HEK293 (cell line): ENCODE results near the gene RGS21.

ENCODE experiments used
- CTCF ChIA-PET: fragments of 350-600 bp; formaldehyde crosslinking; extraction: SDS; loops from one replicate; lab custom pipeline; 2021; ENCODE audit warnings: antibody characterized with exemption; lab: Yijun Ruan, JAX
- POLR2A ChIA-PET: fragments of 300-600 bp; formaldehyde crosslinking; extraction: SDS; loops from one replicate; lab custom pipeline; 2020; ENCODE audit warnings: antibody characterized with exemption, inconsistent platforms; lab: Yijun Ruan, JAX
- H3K27ac ChIP-seq: fragments of 200-500 bp; sonication (Bioruptor generic); 2 replicates; pipeline ENCODE4 v1.5.1; 2014; ENCODE audit warnings: low read depth, low read length, control low read depth, inconsistent platforms; ENCODE audit errors: extremely low read depth
- H3K36me3 ChIP-seq, 2 experiments: fragments of 200-500 bp in 1 of 2; sonication (Bioruptor generic) in 1 of 2; 1 replicate in 1 of 2; 2 replicates in 1 of 2; pipeline ENCODE4 v1.5.1; 2014 to 2017; ENCODE audit warnings: inconsistent platforms in 2 of 2, low read length in 2 of 2; ENCODE audit not compliant: control insufficient read depth in 2 of 2, insufficient read depth in 1 of 2
- H3K4me1 ChIP-seq: fragments of 200-500 bp; sonication (Bioruptor generic); 2 replicates; pipeline ENCODE4 v1.5.1; 2014; ENCODE audit warnings: mild to moderate bottlenecking, low read length, inconsistent platforms; ENCODE audit not compliant: control insufficient read depth, insufficient read depth
- H3K4me3 ChIP-seq: 2 replicates; pipeline ENCODE4 v1.5.1; 2011; ENCODE audit warnings: low read depth, mild to moderate bottlenecking, control low read depth, low read length, moderate library complexity
- H3K9me3 ChIP-seq: fragments of 200-500 bp; sonication (Bioruptor generic); 2 replicates; pipeline ENCODE4 v1.5.1; 2014; ENCODE audit warnings: low read depth, low read length, inconsistent platforms; ENCODE audit not compliant: control insufficient read depth, insufficient read depth
- IKZF3 ChIP-seq: fragments of 450-650 bp; IDR thresholded peaks from 2 replicates; pipeline ENCODE4 v1.5.0; 2018; ENCODE audit warnings: missing biosample characterization, mild to moderate bottlenecking, missing genetic modification characterization, moderate library complexity
- KLF8 ChIP-seq: fragments of 450-650 bp; formaldehyde crosslinking; IDR thresholded peaks from 2 replicates; pipeline ENCODE4 v1.5.1; 2016; ENCODE audit warnings: missing biosample characterization, missing genetic modification characterization
- KLF9 ChIP-seq: fragments of 450-650 bp; formaldehyde crosslinking; IDR thresholded peaks from 2 replicates; pipeline ENCODE4 v1.5.1; 2016; ENCODE audit warnings: missing biosample characterization, missing genetic modification characterization, low read depth
- ZBTB21 ChIP-seq: fragments of 450-650 bp; formaldehyde crosslinking; IDR thresholded peaks from 2 replicates; pipeline ENCODE4 v1.5.1; 2017; ENCODE audit warnings: missing biosample characterization, missing genetic modification characterization
- ZNF2 ChIP-seq: fragments of 450-650 bp; formaldehyde crosslinking; IDR thresholded peaks from 2 replicates; pipeline ENCODE4 v1.5.1; 2016; ENCODE audit warnings: missing biosample characterization, missing genetic modification characterization
- ZNF214 ChIP-seq: fragments of 450-650 bp; formaldehyde crosslinking; IDR thresholded peaks from 2 replicates; pipeline ENCODE4 v1.5.1; 2017; ENCODE audit warnings: missing biosample characterization, mild to moderate bottlenecking, missing genetic modification characterization, borderline replicate concordance
- ZNF549 ChIP-seq: fragments of 450-650 bp; IDR thresholded peaks from 2 replicates; pipeline ENCODE4 v1.5.1; 2018; ENCODE audit warnings: missing biosample characterization, missing genetic modification characterization, mild to moderate bottlenecking, inconsistent platforms, moderate library complexity
- ZNF555 ChIP-seq: fragments of 450-650 bp; formaldehyde crosslinking; conservative IDR thresholded peaks from 2 replicates; pipeline ENCODE4 v1.5.1; 2017; ENCODE audit warnings: missing biosample characterization, mild to moderate bottlenecking, missing genetic modification characterization, inconsistent platforms
- ZNF623 ChIP-seq: fragments of 450-650 bp; formaldehyde crosslinking; IDR thresholded peaks from 2 replicates; pipeline ENCODE4 v1.5.1; 2016; ENCODE audit warnings: missing biosample characterization, missing genetic modification characterization
- ZNF830 ChIP-seq: fragments of 450-650 bp; IDR thresholded peaks from 2 replicates; pipeline ENCODE4 v1.5.0; 2018; ENCODE audit warnings: missing biosample characterization, missing genetic modification characterization, low read depth, mild to moderate bottlenecking, moderate library complexity
- ZNF837 ChIP-seq: fragments of 450-650 bp; formaldehyde crosslinking; IDR thresholded peaks from 2 replicates; pipeline ENCODE4 v1.5.1; 2016; ENCODE audit warnings: missing biosample characterization, missing genetic modification characterization
- TF ChIP-seq, protein P1 (sequence below): fragments of 450-650 bp; formaldehyde crosslinking; IDR thresholded peaks from 2 replicates; pipeline ENCODE4 v1.5.1; 2016; ENCODE audit warnings: missing biosample characterization, missing genetic modification characterization
- TF ChIP-seq, protein P2 (sequence below): fragments of 450-650 bp; IDR thresholded peaks from 2 replicates; pipeline ENCODE4 v1.5.1; 2018; ENCODE audit warnings: missing biosample characterization, mild to moderate bottlenecking, missing genetic modification characterization
- TF ChIP-seq, protein P3 (sequence below): fragments of 450-650 bp; formaldehyde crosslinking; conservative IDR thresholded peaks from 2 replicates; pipeline ENCODE4 v1.5.1; 2016; ENCODE audit warnings: low read depth, missing biosample characterization, missing genetic modification characterization
- TF ChIP-seq, protein P4 (sequence below): fragments of 450-650 bp; formaldehyde crosslinking; IDR thresholded peaks from 2 replicates; pipeline ENCODE4 v1.5.1; 2016; ENCODE audit warnings: missing biosample characterization, missing genetic modification characterization, low read depth
- TF ChIP-seq, protein P5 (sequence below): fragments of 450-650 bp; formaldehyde crosslinking; IDR thresholded peaks from 2 replicates; pipeline ENCODE4 v1.5.1; 2016; ENCODE audit warnings: missing biosample characterization, missing genetic modification characterization, low read depth

RGS21 gene

DNA sequence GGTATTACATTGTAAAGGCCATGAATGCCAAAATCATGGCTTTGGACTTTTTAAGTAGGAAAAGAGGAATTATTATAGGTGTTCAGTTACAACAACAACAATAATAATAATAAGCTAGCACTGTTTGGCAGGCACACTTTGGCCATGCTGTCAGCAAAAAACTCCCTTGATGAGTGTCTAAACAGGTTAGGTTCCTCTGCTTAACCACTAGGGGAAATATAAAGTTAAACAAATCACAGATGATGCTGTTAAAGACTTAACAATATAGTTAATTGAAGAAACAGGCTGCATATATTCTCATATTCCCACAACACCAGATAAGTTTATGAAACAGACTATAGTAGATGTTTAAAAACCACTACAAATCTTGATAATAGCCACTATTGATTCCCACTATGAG lies 46.4 kb downstream of the RGS21 start (continued):
- TF ChIP-seq ZNF214 (tag by site-specific recombination) = no peak
- TF ChIP-seq, all 188 proteins: peak for 0

DNA sequence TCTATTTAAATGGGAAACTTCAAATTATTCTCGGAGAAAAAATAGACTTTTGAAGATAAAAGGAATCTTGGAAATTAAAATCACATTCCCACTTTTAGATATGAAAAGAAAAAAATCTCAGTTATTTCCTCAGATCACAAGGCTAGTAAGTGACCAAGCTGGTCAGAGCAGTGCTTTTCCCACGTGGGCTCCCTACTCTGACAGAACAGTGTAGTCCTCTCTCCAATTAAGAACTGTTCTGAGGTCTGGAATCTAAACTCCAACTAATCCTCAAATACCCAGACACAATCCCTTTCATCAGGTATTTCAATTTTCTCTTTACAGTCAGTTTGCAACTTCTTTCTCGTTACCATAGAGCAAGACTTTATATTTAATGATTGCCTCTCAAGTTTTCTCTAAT lies 50.6 kb downstream of the RGS21 start:
- CTCF ChIA-PET = no interaction called here
- Histone ChIP-seq H3K4me3 (no peak overlapping the region), H3K27ac (no peak overlapping the region), H3K9me3 (no peaks in the 10 kb centered on the region), H3K4me1 (no peaks in the 10 kb centered on the region), H3K36me3 (no peaks in the 10 kb centered on the region)
- TF ChIP-seq, protein P1, sequence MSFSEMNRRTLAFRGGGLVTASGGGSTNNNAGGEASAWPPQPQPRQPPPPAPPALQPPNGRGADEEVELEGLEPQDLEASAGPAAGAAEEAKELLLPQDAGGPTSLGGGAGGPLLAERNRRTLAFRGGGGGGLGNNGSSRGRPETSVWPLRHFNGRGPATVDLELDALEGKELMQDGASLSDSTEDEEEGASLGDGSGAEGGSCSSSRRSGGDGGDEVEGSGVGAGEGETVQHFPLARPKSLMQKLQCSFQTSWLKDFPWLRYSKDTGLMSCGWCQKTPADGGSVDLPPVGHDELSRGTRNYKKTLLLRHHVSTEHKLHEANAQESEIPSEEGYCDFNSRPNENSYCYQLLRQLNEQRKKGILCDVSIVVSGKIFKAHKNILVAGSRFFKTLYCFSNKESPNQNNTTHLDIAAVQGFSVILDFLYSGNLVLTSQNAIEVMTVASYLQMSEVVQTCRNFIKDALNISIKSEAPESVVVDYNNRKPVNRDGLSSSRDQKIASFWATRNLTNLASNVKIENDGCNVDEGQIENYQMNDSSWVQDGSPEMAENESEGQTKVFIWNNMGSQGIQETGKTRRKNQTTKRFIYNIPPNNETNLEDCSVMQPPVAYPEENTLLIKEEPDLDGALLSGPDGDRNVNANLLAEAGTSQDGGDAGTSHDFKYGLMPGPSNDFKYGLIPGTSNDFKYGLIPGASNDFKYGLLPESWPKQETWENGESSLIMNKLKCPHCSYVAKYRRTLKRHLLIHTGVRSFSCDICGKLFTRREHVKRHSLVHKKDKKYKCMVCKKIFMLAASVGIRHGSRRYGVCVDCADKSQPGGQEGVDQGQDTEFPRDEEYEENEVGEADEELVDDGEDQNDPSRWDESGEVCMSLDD (tag by site-specific recombination) = no peak
- POLR2A ChIA-PET = no interaction called here

DNA sequence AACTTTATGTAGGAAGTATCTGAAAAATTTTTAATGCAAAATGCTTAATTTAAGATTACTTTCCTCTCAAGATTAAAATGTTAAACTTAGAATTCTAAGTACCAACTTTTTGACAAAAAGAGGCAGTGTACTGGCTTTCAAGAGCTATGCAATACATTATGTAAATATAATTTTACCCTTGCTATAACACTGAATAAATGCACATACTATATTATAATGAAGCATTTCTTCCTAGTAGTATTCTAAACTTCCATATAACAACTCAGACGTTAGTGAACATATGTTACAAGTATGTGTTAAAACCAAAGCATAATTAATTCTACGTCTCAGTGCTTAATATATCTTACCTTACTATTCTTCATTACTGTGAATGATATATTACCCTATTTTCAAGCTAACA lies 58.5 kb downstream of the RGS21 start:
- Histone ChIP-seq H3K4me1 (no peaks in the 10 kb centered on the region), H3K36me3 (no peaks in the 10 kb centered on the region), H3K4me3 (no peak overlapping the region), H3K9me3 (no peaks in the 10 kb centered on the region), H3K27ac (no peak overlapping the region)
- ChIA-PET POLR2A (no interaction called here), CTCF (no interaction called here)
- TF ChIP-seq, protein P2, sequence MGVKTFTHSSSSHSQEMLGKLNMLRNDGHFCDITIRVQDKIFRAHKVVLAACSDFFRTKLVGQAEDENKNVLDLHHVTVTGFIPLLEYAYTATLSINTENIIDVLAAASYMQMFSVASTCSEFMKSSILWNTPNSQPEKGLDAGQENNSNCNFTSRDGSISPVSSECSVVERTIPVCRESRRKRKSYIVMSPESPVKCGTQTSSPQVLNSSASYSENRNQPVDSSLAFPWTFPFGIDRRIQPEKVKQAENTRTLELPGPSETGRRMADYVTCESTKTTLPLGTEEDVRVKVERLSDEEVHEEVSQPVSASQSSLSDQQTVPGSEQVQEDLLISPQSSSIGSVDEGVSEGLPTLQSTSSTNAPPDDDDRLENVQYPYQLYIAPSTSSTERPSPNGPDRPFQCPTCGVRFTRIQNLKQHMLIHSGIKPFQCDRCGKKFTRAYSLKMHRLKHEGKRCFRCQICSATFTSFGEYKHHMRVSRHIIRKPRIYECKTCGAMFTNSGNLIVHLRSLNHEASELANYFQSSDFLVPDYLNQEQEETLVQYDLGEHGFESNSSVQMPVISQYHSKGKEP (tag by site-specific recombination) = no peak
- TF ChIP-seq ZNF2 (tag by site-specific recombination) (no peak), KLF9 (tag by site-specific recombination) (no peak), ZNF555 (tag by site-specific recombination) (no peak)
- TF ChIP-seq, protein P3, sequence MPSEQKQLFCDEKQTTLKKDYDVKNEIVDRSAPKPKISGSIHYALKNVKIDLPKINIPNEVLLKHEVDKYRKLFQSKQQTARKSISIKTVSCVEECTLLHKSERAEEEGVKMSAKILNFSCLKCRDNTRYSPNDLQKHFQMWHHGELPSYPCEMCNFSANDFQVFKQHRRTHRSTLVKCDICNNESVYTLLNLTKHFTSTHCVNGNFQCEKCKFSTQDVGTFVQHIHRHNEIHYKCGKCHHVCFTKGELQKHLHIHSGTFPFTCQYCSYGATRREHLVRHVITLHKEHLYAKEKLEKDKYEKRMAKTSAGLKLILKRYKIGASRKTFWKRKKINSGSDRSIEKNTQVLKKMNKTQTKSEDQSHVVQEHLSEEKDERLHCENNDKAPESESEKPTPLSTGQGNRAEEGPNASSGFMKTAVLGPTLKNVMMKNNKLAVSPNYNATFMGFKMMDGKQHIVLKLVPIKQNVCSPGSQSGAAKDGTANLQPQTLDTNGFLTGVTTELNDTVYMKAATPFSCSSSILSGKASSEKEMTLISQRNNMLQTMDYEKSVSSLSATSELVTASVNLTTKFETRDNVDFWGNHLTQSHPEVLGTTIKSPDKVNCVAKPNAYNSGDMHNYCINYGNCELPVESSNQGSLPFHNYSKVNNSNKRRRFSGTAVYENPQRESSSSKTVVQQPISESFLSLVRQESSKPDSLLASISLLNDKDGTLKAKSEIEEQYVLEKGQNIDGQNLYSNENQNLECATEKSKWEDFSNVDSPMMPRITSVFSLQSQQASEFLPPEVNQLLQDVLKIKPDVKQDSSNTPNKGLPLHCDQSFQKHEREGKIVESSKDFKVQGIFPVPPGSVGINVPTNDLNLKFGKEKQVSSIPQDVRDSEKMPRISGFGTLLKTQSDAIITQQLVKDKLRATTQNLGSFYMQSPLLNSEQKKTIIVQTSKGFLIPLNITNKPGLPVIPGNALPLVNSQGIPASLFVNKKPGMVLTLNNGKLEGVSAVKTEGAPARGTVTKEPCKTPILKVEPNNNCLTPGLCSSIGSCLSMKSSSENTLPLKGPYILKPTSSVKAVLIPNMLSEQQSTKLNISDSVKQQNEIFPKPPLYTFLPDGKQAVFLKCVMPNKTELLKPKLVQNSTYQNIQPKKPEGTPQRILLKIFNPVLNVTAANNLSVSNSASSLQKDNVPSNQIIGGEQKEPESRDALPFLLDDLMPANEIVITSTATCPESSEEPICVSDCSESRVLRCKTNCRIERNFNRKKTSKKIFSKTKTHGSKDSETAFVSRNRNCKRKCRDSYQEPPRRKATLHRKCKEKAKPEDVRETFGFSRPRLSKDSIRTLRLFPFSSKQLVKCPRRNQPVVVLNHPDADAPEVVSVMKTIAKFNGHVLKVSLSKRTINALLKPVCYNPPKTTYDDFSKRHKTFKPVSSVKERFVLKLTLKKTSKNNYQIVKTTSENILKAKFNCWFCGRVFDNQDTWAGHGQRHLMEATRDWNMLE (tag by site-specific recombination) = no peak

DNA sequence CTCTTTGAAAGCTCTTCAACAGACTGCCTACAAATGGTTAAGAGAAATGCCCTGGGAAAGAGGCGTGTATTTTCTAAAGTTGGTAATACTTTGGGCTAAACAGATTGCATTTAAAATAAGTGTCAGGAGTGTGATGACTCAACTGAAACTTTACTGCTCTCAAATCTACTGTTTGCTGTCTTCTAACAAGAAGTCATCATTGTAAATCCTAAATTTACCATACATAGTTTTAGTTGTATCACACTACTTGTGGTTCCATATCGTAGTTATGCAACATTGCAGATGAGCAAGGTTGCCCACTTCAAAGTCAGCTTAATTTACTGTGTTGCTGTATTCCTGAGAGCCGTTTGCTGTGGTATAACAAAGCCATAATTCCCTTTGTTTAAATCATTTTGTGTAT lies 59.6 kb downstream of the RGS21 start:
- H3K4me3 ChIP-seq = no peak overlapping the region
- no peaks in the 10 kb centered on the region for H3K9me3 ChIP-seq
- no peaks in the 10 kb centered on the region for H3K36me3 ChIP-seq
- CTCF ChIA-PET = interaction anchor here (0.6 kb wide), 1 partner anchor 9 kb away, joined by 3 read pairs; no protein-coding TSS in a partner anchor
- POLR2A ChIA-PET = no interaction called here
- H3K27ac ChIP-seq = no peak overlapping the region
- H3K4me1 ChIP-seq = no peaks in the 10 kb centered on the region
- TF ChIP-seq ZBTB21 = no peak
- no peak for TF ChIP-seq IKZF3 (tag by site-specific recombination)
- no peak for TF ChIP-seq ZNF549 (tag by site-specific recombination)
- no peak for TF ChIP-seq KLF8 (tag by site-specific recombination)
- TF ChIP-seq ZNF837 (tag by site-specific recombination) = no peak
- TF ChIP-seq, protein P4, sequence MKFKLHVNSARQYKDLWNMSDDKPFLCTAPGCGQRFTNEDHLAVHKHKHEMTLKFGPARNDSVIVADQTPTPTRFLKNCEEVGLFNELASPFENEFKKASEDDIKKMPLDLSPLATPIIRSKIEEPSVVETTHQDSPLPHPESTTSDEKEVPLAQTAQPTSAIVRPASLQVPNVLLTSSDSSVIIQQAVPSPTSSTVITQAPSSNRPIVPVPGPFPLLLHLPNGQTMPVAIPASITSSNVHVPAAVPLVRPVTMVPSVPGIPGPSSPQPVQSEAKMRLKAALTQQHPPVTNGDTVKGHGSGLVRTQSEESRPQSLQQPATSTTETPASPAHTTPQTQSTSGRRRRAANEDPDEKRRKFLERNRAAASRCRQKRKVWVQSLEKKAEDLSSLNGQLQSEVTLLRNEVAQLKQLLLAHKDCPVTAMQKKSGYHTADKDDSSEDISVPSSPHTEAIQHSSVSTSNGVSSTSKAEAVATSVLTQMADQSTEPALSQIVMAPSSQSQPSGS (tag by site-specific recombination) = no peak
- TF ChIP-seq ZNF830 (tag by site-specific recombination) = no peak
- TF ChIP-seq, protein P5, sequence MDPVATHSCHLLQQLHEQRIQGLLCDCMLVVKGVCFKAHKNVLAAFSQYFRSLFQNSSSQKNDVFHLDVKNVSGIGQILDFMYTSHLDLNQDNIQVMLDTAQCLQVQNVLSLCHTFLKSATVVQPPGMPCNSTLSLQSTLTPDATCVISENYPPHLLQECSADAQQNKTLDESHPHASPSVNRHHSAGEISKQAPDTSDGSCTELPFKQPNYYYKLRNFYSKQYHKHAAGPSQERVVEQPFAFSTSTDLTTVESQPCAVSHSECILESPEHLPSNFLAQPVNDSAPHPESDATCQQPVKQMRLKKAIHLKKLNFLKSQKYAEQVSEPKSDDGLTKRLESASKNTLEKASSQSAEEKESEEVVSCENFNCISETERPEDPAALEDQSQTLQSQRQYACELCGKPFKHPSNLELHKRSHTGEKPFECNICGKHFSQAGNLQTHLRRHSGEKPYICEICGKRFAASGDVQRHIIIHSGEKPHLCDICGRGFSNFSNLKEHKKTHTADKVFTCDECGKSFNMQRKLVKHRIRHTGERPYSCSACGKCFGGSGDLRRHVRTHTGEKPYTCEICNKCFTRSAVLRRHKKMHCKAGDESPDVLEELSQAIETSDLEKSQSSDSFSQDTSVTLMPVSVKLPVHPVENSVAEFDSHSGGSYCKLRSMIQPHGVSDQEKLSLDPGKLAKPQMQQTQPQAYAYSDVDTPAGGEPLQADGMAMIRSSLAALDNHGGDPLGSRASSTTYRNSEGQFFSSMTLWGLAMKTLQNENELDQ = no peak
- no peak for TF ChIP-seq ZNF623 (tag by site-specific recombination)
